HEK293 (cell line): Measurements from ENCODE around the gene GUCY2F.

ENCODE experiments used
- CTCF ChIA-PET: fragments of 350-600 bp; formaldehyde crosslinking; extraction: SDS; loops from one replicate; lab custom pipeline; 2021; ENCODE audit warnings: antibody characterized with exemption; lab: Yijun Ruan, JAX
- POLR2A ChIA-PET: fragments of 300-600 bp; formaldehyde crosslinking; extraction: SDS; loops from one replicate; lab custom pipeline; 2020; ENCODE audit warnings: antibody characterized with exemption, inconsistent platforms; lab: Yijun Ruan, JAX
- H3K27ac ChIP-seq: fragments of 200-500 bp; sonication (Bioruptor generic); 2 replicates; pipeline ENCODE4 v1.5.1; 2014; ENCODE audit warnings: low read depth, low read length, control low read depth, inconsistent platforms; ENCODE audit errors: extremely low read depth
- H3K36me3 ChIP-seq, 2 experiments: fragments of 200-500 bp in 1 of 2; sonication (Bioruptor generic) in 1 of 2; 1 replicate in 1 of 2; 2 replicates in 1 of 2; pipeline ENCODE4 v1.5.1; 2014 to 2017; ENCODE audit warnings: inconsistent platforms in 2 of 2, low read length in 2 of 2; ENCODE audit not compliant: control insufficient read depth in 2 of 2, insufficient read depth in 1 of 2
- H3K4me1 ChIP-seq: fragments of 200-500 bp; sonication (Bioruptor generic); 2 replicates; pipeline ENCODE4 v1.5.1; 2014; ENCODE audit warnings: mild to moderate bottlenecking, low read length, inconsistent platforms; ENCODE audit not compliant: control insufficient read depth, insufficient read depth
- H3K4me3 ChIP-seq: 2 replicates; pipeline ENCODE4 v1.5.1; 2011; ENCODE audit warnings: low read depth, mild to moderate bottlenecking, control low read depth, low read length, moderate library complexity
- H3K9me3 ChIP-seq: fragments of 200-500 bp; sonication (Bioruptor generic); 2 replicates; pipeline ENCODE4 v1.5.1; 2014; ENCODE audit warnings: low read depth, low read length, inconsistent platforms; ENCODE audit not compliant: control insufficient read depth, insufficient read depth
- HOXD13 ChIP-seq: sonication (generic); formaldehyde crosslinking; IDR thresholded peaks from 2 replicates; pipeline ENCODE4 v1.8.0; 2022; ENCODE audit warnings: missing genetic modification reagents, borderline replicate concordance
- MEIS1 ChIP-seq: sonication (generic); formaldehyde crosslinking; IDR thresholded peaks from 2 replicates; pipeline ENCODE4 v1.8.1; 2022; ENCODE audit warnings: missing genetic modification reagents, mild to moderate bottlenecking, borderline replicate concordance
- OSR2 ChIP-seq: fragments of 450-650 bp; formaldehyde crosslinking; IDR thresholded peaks from 2 replicates; pipeline ENCODE4 v1.5.1; 2016; ENCODE audit warnings: missing biosample characterization, missing genetic modification characterization
- SP2 ChIP-seq: fragments of 450-650 bp; formaldehyde crosslinking; IDR thresholded peaks from 2 replicates; pipeline ENCODE4 v1.5.1; 2016; ENCODE audit warnings: missing biosample characterization, missing genetic modification characterization
- ZBTB21 ChIP-seq: fragments of 450-650 bp; formaldehyde crosslinking; IDR thresholded peaks from 2 replicates; pipeline ENCODE4 v1.5.1; 2017; ENCODE audit warnings: missing biosample characterization, missing genetic modification characterization
- ZFHX2 ChIP-seq: fragments of 450-650 bp; formaldehyde crosslinking; conservative IDR thresholded peaks from 2 replicates; pipeline ENCODE4 v1.5.1; 2016; ENCODE audit warnings: missing biosample characterization, missing genetic modification characterization
- ZIC2 ChIP-seq: fragments of 450-650 bp; formaldehyde crosslinking; IDR thresholded peaks from 2 replicates; pipeline ENCODE4 v1.5.1; 2016; ENCODE audit warnings: missing biosample characterization, missing genetic modification characterization
- ZNF140 ChIP-seq: fragments of 450-650 bp; formaldehyde crosslinking; IDR thresholded peaks from 2 replicates; pipeline ENCODE4 v1.5.1; 2016; ENCODE audit warnings: missing biosample characterization, missing genetic modification characterization
- ZNF274 ChIP-seq, 2 experiments: fragments of 200-500 bp in 1 of 2; fragments of 450-650 bp in 1 of 2; sonication (Bioruptor generic) in 1 of 2; formaldehyde crosslinking in 1 of 2; IDR thresholded peaks; 2 replicates each; pipeline versions ENCODE4 v1.5.1 to v1.6.1; 2014 to 2016; ENCODE audit warnings: borderline replicate concordance in 1 of 2, inconsistent platforms in 1 of 2, low read length in 1 of 2, missing biosample characterization in 1 of 2, missing genetic modification characterization in 1 of 2
- ZNF530 ChIP-seq: fragments of 450-650 bp; formaldehyde crosslinking; IDR thresholded peaks from 2 replicates; pipeline ENCODE4 v1.5.1; 2016; ENCODE audit warnings: low read depth, missing biosample characterization, missing genetic modification characterization
- ZNF621 ChIP-seq: fragments of 450-650 bp; formaldehyde crosslinking; IDR thresholded peaks from 2 replicates; pipeline ENCODE4 v1.5.1; 2017; ENCODE audit warnings: missing biosample characterization, missing genetic modification characterization
- ZNF624 ChIP-seq: fragments of 450-650 bp; formaldehyde crosslinking; IDR thresholded peaks from 2 replicates; pipeline ENCODE4 v1.5.1; 2017; ENCODE audit warnings: missing biosample characterization, missing genetic modification characterization
- ZNF677 ChIP-seq: fragments of 450-650 bp; IDR thresholded peaks from 2 replicates; pipeline ENCODE4 v1.5.0; 2018; ENCODE audit warnings: missing biosample characterization, mild to moderate bottlenecking, missing genetic modification characterization, moderate library complexity
- ZNF747 ChIP-seq: fragments of 450-650 bp; formaldehyde crosslinking; IDR thresholded peaks from 2 replicates; pipeline ENCODE4 v1.5.1; 2016; ENCODE audit warnings: missing biosample characterization, missing genetic modification characterization
- ZNF791 ChIP-seq: fragments of 450-650 bp; formaldehyde crosslinking; IDR thresholded peaks from 2 replicates; pipeline ENCODE4 v1.5.1; 2016; ENCODE audit warnings: missing biosample characterization, missing genetic modification characterization
- ZNF843 ChIP-seq: fragments of 450-650 bp; formaldehyde crosslinking; IDR thresholded peaks from 2 replicates; pipeline ENCODE4 v1.5.1; 2016; ENCODE audit warnings: missing biosample characterization, missing genetic modification characterization
- ZSCAN23 ChIP-seq: fragments of 450-650 bp; formaldehyde crosslinking; IDR thresholded peaks from 2 replicates; pipeline ENCODE4 v1.5.1; 2016; ENCODE audit warnings: missing biosample characterization, missing genetic modification characterization
- TF ChIP-seq, protein P1 (sequence below): fragments of 450-650 bp; formaldehyde crosslinking; IDR thresholded peaks from 2 replicates; pipeline ENCODE4 v1.5.1; 2016; ENCODE audit warnings: missing biosample characterization, missing genetic modification characterization, low read depth
- TF ChIP-seq, protein P2 (sequence below): fragments of 450-650 bp; formaldehyde crosslinking; IDR thresholded peaks from 2 replicates; pipeline ENCODE4 v1.5.1; 2017; ENCODE audit warnings: missing biosample characterization, missing genetic modification characterization
- TF ChIP-seq, protein P3 (sequence below): fragments of 450-650 bp; formaldehyde crosslinking; IDR thresholded peaks from 2 replicates; pipeline ENCODE4 v1.5.1; 2016; ENCODE audit warnings: missing biosample characterization, missing genetic modification characterization
- TF ChIP-seq, protein P4 (sequence below): fragments of 450-650 bp; formaldehyde crosslinking; IDR thresholded peaks from 2 replicates; pipeline ENCODE4 v1.5.1; 2017; ENCODE audit warnings: missing biosample characterization, mild to moderate bottlenecking, missing genetic modification characterization, moderate library complexity

Gene GUCY2F

GRCh38 chrX:109398061-109398460 lies 83.8 kb downstream of the GUCY2F start:
- Histone ChIP-seq H3K36me3 (no peaks in the 10 kb centered on the region), H3K4me3 (no peak overlapping the region), H3K27ac (no peak overlapping the region), H3K9me3 (no peaks in the 10 kb centered on the region), H3K4me1 (no peaks in the 10 kb centered on the region)
- no peak for TF ChIP-seq ZNF621 (tag by site-specific recombination)
- TF ChIP-seq ZFHX2 (tag by site-specific recombination): no peak
- TF ChIP-seq, protein P1, sequence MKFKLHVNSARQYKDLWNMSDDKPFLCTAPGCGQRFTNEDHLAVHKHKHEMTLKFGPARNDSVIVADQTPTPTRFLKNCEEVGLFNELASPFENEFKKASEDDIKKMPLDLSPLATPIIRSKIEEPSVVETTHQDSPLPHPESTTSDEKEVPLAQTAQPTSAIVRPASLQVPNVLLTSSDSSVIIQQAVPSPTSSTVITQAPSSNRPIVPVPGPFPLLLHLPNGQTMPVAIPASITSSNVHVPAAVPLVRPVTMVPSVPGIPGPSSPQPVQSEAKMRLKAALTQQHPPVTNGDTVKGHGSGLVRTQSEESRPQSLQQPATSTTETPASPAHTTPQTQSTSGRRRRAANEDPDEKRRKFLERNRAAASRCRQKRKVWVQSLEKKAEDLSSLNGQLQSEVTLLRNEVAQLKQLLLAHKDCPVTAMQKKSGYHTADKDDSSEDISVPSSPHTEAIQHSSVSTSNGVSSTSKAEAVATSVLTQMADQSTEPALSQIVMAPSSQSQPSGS (tag by site-specific recombination): no peak
- no peak for TF ChIP-seq ZIC2 (tag by site-specific recombination)
- no peak for TF ChIP-seq OSR2 (tag by site-specific recombination)
- no peak for TF ChIP-seq MEIS1 (CRISPR knock-in tag)
- TF ChIP-seq ZBTB21 (tag by site-specific recombination): no peak
- TF ChIP-seq HOXD13 (CRISPR knock-in tag): no peak
- TF ChIP-seq, protein P2, sequence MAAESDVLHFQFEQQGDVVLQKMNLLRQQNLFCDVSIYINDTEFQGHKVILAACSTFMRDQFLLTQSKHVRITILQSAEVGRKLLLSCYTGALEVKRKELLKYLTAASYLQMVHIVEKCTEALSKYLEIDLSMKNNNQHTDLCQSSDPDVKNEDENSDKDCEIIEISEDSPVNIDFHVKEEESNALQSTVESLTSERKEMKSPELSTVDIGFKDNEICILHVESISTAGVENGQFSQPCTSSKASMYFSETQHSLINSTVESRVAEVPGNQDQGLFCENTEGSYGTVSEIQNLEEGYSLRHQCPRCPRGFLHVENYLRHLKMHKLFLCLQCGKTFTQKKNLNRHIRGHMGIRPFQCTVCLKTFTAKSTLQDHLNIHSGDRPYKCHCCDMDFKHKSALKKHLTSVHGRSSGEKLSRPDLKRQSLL: no peak
- TF ChIP-seq, protein P3, sequence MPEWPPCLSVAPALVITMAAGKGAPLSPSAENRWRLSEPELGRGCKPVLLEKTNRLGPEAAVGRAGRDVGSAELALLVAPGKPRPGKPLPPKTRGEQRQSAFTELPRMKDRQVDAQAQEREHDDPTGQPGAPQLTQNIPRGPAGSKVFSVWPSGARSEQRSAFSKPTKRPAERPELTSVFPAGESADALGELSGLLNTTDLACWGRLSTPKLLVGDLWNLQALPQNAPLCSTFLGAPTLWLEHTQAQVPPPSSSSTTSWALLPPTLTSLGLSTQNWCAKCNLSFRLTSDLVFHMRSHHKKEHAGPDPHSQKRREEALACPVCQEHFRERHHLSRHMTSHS: no peak
- no peak for TF ChIP-seq ZNF677
- TF ChIP-seq SP2 (tag by site-specific recombination): no peak
- TF ChIP-seq ZNF843 (tag by site-specific recombination): no peak
- ChIA-PET POLR2A (interaction anchor here (0.7 kb wide), 1 partner anchor 12 kb away, joined by 3 read pairs; no protein-coding TSS in a partner anchor), CTCF (interaction anchor here (0.7 to 1.8 kb wide), 2 partner anchors 88 to 374 kb away, joined by 5 to 6 read pairs; no protein-coding TSS in a partner anchor)

GRCh38 chrX:109393859-109394258 lies 88.0 kb downstream of the GUCY2F start:
- Histone ChIP-seq H3K4me3 (no peak overlapping the region), H3K36me3 (no peaks in the 10 kb centered on the region), H3K9me3 (no peaks in the 10 kb centered on the region), H3K4me1 (no peaks in the 10 kb centered on the region), H3K27ac (no peak overlapping the region)
- TF ChIP-seq ZNF530 (tag by site-specific recombination) (no peak), ZNF791 (tag by site-specific recombination) (no peak), ZNF747 (tag by site-specific recombination) (no peak), ZSCAN23 (tag by site-specific recombination) (no peak), ZNF140 (tag by site-specific recombination) (no peak), ZNF624 (tag by site-specific recombination) (no peak), ZNF274 (IDR thresholded peaks at IDR 0.05; ENCODE audit: low read length) (no peak), ZNF274 (tag by site-specific recombination; IDR thresholded peaks at IDR 0.05; ENCODE audit: borderline replicate concordance) (no peak)
- TF ChIP-seq, protein P4, sequence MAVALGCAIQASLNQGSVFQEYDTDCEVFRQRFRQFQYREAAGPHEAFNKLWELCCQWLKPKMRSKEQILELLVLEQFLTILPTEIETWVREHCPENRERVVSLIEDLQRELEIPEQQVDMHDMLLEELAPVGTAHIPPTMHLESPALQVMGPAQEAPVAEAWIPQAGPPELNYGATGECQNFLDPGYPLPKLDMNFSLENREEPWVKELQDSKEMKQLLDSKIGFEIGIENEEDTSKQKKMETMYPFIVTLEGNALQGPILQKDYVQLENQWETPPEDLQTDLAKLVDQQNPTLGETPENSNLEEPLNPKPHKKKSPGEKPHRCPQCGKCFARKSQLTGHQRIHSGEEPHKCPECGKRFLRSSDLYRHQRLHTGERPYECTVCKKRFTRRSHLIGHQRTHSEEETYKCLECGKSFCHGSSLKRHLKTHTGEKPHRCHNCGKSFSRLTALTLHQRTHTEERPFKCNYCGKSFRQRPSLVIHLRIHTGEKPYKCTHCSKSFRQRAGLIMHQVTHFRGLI (tag by site-specific recombination): no peak
- ChIA-PET CTCF (interaction anchor here (0.8 to 1.4 kb wide), 2 partner anchors 10 to 694 kb away, joined by 3 to 4 read pairs; no protein-coding TSS in a partner anchor), POLR2A (no interaction called here)
